ENCODE results near the gene CYB561.

The CYB561 gene

DNA sequence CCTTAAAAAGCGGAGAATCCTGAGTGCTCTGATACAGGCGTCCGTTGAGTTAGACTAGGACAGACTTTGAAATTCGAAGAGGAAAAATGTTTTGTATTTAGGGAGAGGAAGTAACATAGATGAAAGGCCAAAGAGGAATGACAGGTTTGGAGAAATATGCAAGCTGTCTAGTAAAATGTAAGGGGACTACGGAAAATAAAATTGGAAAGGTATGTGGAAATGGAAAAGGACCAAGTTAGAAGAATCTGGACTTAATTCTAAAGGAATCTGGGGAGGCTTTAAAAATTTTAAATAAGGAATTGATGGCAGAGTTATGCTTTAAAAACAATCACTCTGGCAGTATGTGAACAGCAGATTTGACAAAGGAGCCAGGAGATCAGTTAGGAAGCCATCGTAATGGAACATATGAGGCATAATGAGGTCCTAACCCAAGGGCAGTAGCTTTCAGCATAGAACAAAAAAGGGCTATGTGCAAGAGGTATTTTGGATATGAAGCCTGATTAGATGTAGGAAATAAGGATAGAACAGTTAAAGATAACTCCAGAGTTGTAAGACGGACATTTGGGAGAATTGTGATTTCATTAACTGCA, 38.3 kb downstream of the CYB561 start:
- Histone ChIP-seq H3K4me1 (ENCODE audit: control insufficient read depth, insufficient read depth, low read length) (no peaks in the 10 kb centered on the region), H3K27me3 (ENCODE audit: control insufficient read depth, insufficient read depth, low read length) (no peaks in the 10 kb centered on the region), H3K9me3 (ENCODE audit: control insufficient read depth, insufficient read depth, low read length) (no peaks in the 10 kb centered on the region), H3K4me3 (ENCODE audit: low read length) (no peak overlapping the region), H3K36me3 (ENCODE audit: control insufficient read depth, insufficient read depth, low read length) (no peaks in the 10 kb centered on the region), H3K27ac (ENCODE audit: low read length) (no peak overlapping the region)
- 100% methylated on average over 3 of the region's 7 CpGs for WGBS (ENCODE audit: insufficient coverage, insufficient read length)
- DNase-seq (ENCODE audit: low read depth, low spot score), result no peak

GRCh38 chr17:63406689-63407330, 39.3 kb downstream of the CYB561 start:
- WGBS (ENCODE audit: insufficient coverage, insufficient read length), result no CpG with 5 or more reads among the region's 4 CpGs
- H3K36me3 ChIP-seq (ENCODE audit: control insufficient read depth, insufficient read depth, low read length), result no peaks in the 10 kb centered on the region
- DNase-seq (ENCODE audit: low read depth, low spot score), result peak; percentile 88
- H3K27ac ChIP-seq (ENCODE audit: low read length), result no peak overlapping the region
- H3K9me3 ChIP-seq (ENCODE audit: control insufficient read depth, insufficient read depth, low read length), result no peaks in the 10 kb centered on the region
- no peaks in the 10 kb centered on the region for H3K4me1 ChIP-seq (ENCODE audit: control insufficient read depth, insufficient read depth, low read length)
- H3K27me3 ChIP-seq (ENCODE audit: control insufficient read depth, insufficient read depth, low read length), result no peaks in the 10 kb centered on the region
- no peak overlapping the region for H3K4me3 ChIP-seq (ENCODE audit: low read length)

DNA sequence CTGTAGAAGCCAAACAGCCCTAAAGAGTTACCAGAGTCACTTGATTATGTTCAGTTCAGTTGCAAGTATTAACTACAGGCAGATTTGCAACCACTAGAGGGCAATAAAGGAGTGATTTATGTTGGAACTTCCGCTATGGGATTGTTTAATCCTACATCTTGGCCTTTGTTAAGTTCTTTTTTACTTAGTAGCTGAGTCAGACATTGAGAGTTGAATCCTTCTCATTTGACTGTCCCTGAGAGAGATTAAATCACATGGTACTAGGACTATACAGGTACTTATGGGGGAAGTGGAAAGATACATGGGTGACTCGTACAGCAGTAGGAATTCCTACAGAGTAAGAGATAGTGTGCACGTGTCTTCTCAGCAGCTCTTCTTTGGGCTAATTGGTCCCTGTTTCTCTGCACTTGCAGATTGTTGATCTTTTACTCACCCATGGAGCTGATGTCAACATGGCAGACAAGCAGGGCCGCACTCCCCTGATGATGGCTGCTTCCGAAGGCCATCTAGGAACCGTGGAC, 40.3 kb downstream of the CYB561 start:
- WGBS (ENCODE audit: insufficient coverage, insufficient read length), result no CpG with 5 or more reads among the region's 6 CpGs
- Histone ChIP-seq H3K36me3 (ENCODE audit: control insufficient read depth, insufficient read depth, low read length) (no peaks in the 10 kb centered on the region), H3K9me3 (ENCODE audit: control insufficient read depth, insufficient read depth, low read length) (no peaks in the 10 kb centered on the region), H3K4me3 (ENCODE audit: low read length) (no peak overlapping the region), H3K27ac (ENCODE audit: low read length) (no peak overlapping the region), H3K27me3 (ENCODE audit: control insufficient read depth, insufficient read depth, low read length) (no peaks in the 10 kb centered on the region), H3K4me1 (ENCODE audit: control insufficient read depth, insufficient read depth, low read length) (no peaks in the 10 kb centered on the region)
- peak; percentile 22 for DNase-seq (ENCODE audit: low read depth, low spot score)

- no peaks in the 10 kb centered on the region for H3K9me3 ChIP-seq (ENCODE audit: control insufficient read depth, insufficient read depth, low read length)
- no peak overlapping the region for H3K27ac ChIP-seq (ENCODE audit: low read length)
- no peak overlapping the region for H3K4me3 ChIP-seq (ENCODE audit: low read length)
- H3K4me1 ChIP-seq (ENCODE audit: control insufficient read depth, insufficient read depth, low read length), result no peaks in the 10 kb centered on the region
- no peak for DNase-seq (ENCODE audit: low read depth, low spot score)
- WGBS (ENCODE audit: insufficient coverage, insufficient read length), result no CpG with 5 or more reads among the region's 9 CpGs
- H3K36me3 ChIP-seq (ENCODE audit: control insufficient read depth, insufficient read depth, low read length), result no peaks in the 10 kb centered on the region
- no peaks in the 10 kb centered on the region for H3K27me3 ChIP-seq (ENCODE audit: control insufficient read depth, insufficient read depth, low read length)
Observed at GRCh38 chr17:63405020-63405419, 41.1 kb downstream of the CYB561 start.

DNA sequence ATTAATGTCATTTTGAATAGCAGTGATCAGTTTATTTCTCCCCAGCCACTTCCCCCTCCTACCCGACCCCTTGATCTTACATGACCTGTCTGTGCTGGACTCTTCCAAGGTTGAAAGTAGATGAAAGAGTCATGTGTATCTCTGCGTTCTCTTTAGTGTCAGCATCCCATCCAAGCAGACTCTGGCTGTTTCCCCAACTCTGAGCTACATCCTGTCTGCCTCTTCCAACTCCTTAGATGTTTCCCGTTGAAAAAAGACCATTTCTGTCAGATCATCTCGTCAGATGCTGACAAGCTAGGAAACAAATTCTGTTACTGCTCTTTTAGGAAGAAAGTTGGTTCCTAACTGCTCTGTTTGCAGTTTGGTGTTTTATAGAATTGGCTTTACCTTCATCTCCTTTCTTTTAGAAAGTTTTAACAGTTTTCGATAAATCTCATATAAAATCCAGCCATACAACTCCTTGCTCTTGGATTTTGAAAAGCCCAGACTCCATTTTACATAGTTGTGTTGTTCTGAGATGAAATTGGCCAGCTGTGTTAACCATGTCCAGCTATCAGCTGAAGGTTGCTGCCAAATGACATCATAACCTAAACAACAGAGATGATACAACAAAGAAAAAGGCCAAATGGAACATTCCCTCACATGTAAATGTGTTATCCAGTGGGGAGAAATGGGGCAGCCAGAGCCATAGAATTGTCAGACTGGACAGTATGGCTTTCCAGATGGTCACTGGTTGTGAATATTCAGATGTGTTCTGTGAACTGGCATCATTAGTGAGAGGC, 43.5 kb downstream of the CYB561 start:
- Histone ChIP-seq H3K27ac (ENCODE audit: low read length) (no peak overlapping the region), H3K36me3 (ENCODE audit: control insufficient read depth, insufficient read depth, low read length) (no peaks in the 10 kb centered on the region), H3K4me3 (ENCODE audit: low read length) (no peak overlapping the region), H3K27me3 (ENCODE audit: control insufficient read depth, insufficient read depth, low read length) (no peaks in the 10 kb centered on the region), H3K4me1 (ENCODE audit: control insufficient read depth, insufficient read depth, low read length) (no peaks in the 10 kb centered on the region), H3K9me3 (ENCODE audit: control insufficient read depth, insufficient read depth, low read length) (no peaks in the 10 kb centered on the region)
- no CpG with 5 or more reads among the region's 5 CpGs for WGBS (ENCODE audit: insufficient coverage, insufficient read length)
- no peak for DNase-seq (ENCODE audit: low read depth, low spot score)

DNA sequence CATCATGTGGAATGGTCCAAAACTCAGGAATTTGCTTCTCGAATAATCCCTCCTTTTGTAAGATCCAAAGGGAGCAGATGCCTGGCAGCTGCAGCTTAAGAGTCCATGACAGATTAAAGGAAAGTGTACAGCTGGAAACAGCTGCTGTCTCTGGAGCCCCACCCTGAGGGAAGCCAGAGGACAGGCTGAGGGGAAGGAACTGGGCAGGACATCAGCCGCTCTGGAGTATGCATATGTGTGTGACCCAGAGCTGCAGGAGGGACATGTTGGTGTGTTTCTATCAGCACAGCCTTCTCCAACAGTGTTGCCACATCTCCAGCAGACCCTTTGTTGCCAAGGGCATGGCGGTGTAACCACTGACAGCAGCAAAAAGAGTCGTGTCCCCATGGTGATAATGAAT, 46.2 kb downstream of the CYB561 start:
- Histone ChIP-seq H3K27ac (ENCODE audit: low read length) (no peak overlapping the region), H3K4me3 (ENCODE audit: low read length) (no peak overlapping the region), H3K36me3 (ENCODE audit: control insufficient read depth, insufficient read depth, low read length) (no peaks in the 10 kb centered on the region), H3K4me1 (ENCODE audit: control insufficient read depth, insufficient read depth, low read length) (no peaks in the 10 kb centered on the region), H3K27me3 (ENCODE audit: control insufficient read depth, insufficient read depth, low read length) (no peaks in the 10 kb centered on the region), H3K9me3 (ENCODE audit: control insufficient read depth, insufficient read depth, low read length) (no peaks in the 10 kb centered on the region)
- no CpG with 5 or more reads among the region's 4 CpGs for WGBS (ENCODE audit: insufficient coverage, insufficient read length)
- no peak for DNase-seq (ENCODE audit: low read depth, low spot score)

- Histone ChIP-seq H3K9me3 (ENCODE audit: control insufficient read depth, insufficient read depth, low read length) (no peaks in the 10 kb centered on the region), H3K36me3 (ENCODE audit: control insufficient read depth, insufficient read depth, low read length) (no peaks in the 10 kb centered on the region), H3K27me3 (ENCODE audit: control insufficient read depth, insufficient read depth, low read length) (no peaks in the 10 kb centered on the region), H3K4me3 (ENCODE audit: low read length) (no peak overlapping the region), H3K27ac (ENCODE audit: low read length) (no peak overlapping the region), H3K4me1 (ENCODE audit: control insufficient read depth, insufficient read depth, low read length) (no peaks in the 10 kb centered on the region)
- no peak for DNase-seq (ENCODE audit: low read depth, low spot score)
- WGBS (ENCODE audit: insufficient coverage, insufficient read length), result no CpG with 5 or more reads among the region's 3 CpGs
Observed at GRCh38 chr17:63399316-63399715, 46.8 kb downstream of the CYB561 start.

DNA sequence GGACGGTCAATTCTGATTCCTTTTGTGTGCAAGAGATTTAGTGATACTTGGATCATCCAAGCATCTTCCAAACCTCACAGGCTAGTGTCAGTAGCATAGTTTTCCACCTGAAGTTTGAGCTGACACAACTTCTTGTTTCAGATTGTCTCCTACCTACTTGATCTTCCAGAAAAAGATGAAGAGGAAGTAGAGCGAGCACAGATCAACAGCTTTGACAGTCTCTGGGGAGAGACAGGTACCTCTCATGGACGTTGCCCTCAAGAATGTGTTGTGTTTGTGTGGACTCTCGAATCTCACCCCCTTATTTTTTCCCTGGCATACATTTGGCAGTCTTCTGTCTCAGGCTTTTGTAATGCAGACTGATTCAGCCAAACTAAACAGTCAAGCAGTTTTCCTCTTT, 47.4 kb downstream of the CYB561 start:
- Histone ChIP-seq H3K4me1 (ENCODE audit: control insufficient read depth, insufficient read depth, low read length) (no peaks in the 10 kb centered on the region), H3K36me3 (ENCODE audit: control insufficient read depth, insufficient read depth, low read length) (no peaks in the 10 kb centered on the region)

GRCh38 chr17:63395075-63395805, 50.9 kb downstream of the CYB561 start:
- Histone ChIP-seq H3K36me3 (ENCODE audit: control insufficient read depth, insufficient read depth, low read length) (no peaks in the 10 kb centered on the region), H3K9me3 (ENCODE audit: control insufficient read depth, insufficient read depth, low read length) (no peaks in the 10 kb centered on the region), H3K4me1 (ENCODE audit: control insufficient read depth, insufficient read depth, low read length) (no peaks in the 10 kb centered on the region), H3K27me3 (ENCODE audit: control insufficient read depth, insufficient read depth, low read length) (no peaks in the 10 kb centered on the region), H3K4me3 (ENCODE audit: low read length) (no peak overlapping the region), H3K27ac (ENCODE audit: low read length) (no peak overlapping the region)
- WGBS (ENCODE audit: insufficient coverage, insufficient read length), result no CpG with 5 or more reads among the region's 6 CpGs
- DNase-seq (ENCODE audit: low read depth, low spot score), result no peak

More for the DNA sequence above, 47.4 kb downstream of the CYB561 start:
- Histone ChIP-seq H3K27me3 (ENCODE audit: control insufficient read depth, insufficient read depth, low read length) (no peaks in the 10 kb centered on the region), H3K27ac (ENCODE audit: low read length) (no peak overlapping the region), H3K9me3 (ENCODE audit: control insufficient read depth, insufficient read depth, low read length) (no peaks in the 10 kb centered on the region), H3K4me3 (ENCODE audit: low read length) (no peak overlapping the region)
- WGBS (ENCODE audit: insufficient coverage, insufficient read length), result no CpG with 5 or more reads among the region's 4 CpGs
- no peak for DNase-seq (ENCODE audit: low read depth, low spot score)

GRCh38 chr17:63390090-63390489, 56.0 kb downstream of the CYB561 start:
- Histone ChIP-seq H3K9me3 (ENCODE audit: control insufficient read depth, insufficient read depth, low read length) (no peaks in the 10 kb centered on the region), H3K4me1 (ENCODE audit: control insufficient read depth, insufficient read depth, low read length) (no peaks in the 10 kb centered on the region), H3K27ac (ENCODE audit: low read length) (no peak overlapping the region), H3K4me3 (ENCODE audit: low read length) (no peak overlapping the region), H3K27me3 (ENCODE audit: control insufficient read depth, insufficient read depth, low read length) (no peaks in the 10 kb centered on the region), H3K36me3 (ENCODE audit: control insufficient read depth, insufficient read depth, low read length) (no peaks in the 10 kb centered on the region)
- DNase-seq (ENCODE audit: low read depth, low spot score), result no peak
- WGBS (ENCODE audit: insufficient coverage, insufficient read length), result no CpG with 5 or more reads among the region's 5 CpGs

Measured in iPS DF 6.9 (cell line).